HG03520 (cell line): Measurements from ENCODE around the gene TMEM120A.

Experiments
- ATAC-seq: cut with Tn5 transposase; IDR thresholded peaks from one replicate; pipeline ENCODE4 v1.9.1; 2021; ENCODE audit warnings: mild to moderate bottlenecking, moderate library complexity; ENCODE audit not compliant: unreplicated experiment

Gene TMEM120A

GRCh38 chr7:75995996-75996395 lies 1.6 kb upstream of the TMEM120A start:
- no peak for ATAC-seq

- no peak for ATAC-seq
Observed at GRCh38 chr7:75995052-75995471, 667 bp upstream of the TMEM120A start.

GRCh38 chr7:75993689-75994387 lies 557 bp downstream of the TMEM120A start:
- peak; percentile 12 for ATAC-seq

- ATAC-seq: no peak
Observed at GRCh38 chr7:75992083-75992755, 2.2 kb downstream of the TMEM120A start.

GRCh38 chr7:75991531-75992082 lies 2.8 kb downstream of the TMEM120A start:
- no peak for ATAC-seq

GRCh38 chr7:75989500-75990388 lies 4.7 kb downstream of the TMEM120A start:
- no peak for ATAC-seq

GRCh38 chr7:75988568-75989499 lies 5.6 kb downstream of the TMEM120A start:
- ATAC-seq: no peak

GRCh38 chr7:75987805-75988567 lies 6.4 kb downstream of the TMEM120A start:
- no peak for ATAC-seq

- no peak for ATAC-seq
Observed at GRCh38 chr7:75987026-75987804, 7.2 kb downstream of the TMEM120A start.

- no peak for ATAC-seq
Observed at GRCh38 chr7:75986147-75986781, 8.1 kb downstream of the TMEM120A start.

GRCh38 chr7:75985518-75986146 lies 8.8 kb downstream of the TMEM120A start:
- ATAC-seq: no peak

- ATAC-seq: no peak
Observed at GRCh38 chr7:75985009-75985517, 9.3 kb downstream of the TMEM120A start.

- ATAC-seq: no peak
Observed at GRCh38 chr7:75984130-75985008, 10.0 kb downstream of the TMEM120A start.

GRCh38 chr7:75983471-75984129 lies 10.8 kb downstream of the TMEM120A start:
- ATAC-seq: no peak

- no peak for ATAC-seq
Observed at GRCh38 chr7:75982306-75983064, 11.9 kb downstream of the TMEM120A start.
